SK-N-SH (cell line): ENCODE results near the gene ORC4. TPM values are rescaled to one million over a fixed set of nuclear protein-coding genes. Genes with fewer than 3 reads are reported as not detected.

ENCODE experiments used
- CTCF ChIA-PET: fragments of 300-600, 350-600 bp; formaldehyde crosslinking; extraction: SDS; loops from one replicate; lab custom pipeline; 2021; lab: Yijun Ruan, JAX
- POLR2A ChIA-PET: fragments of 350-600 bp; sonication (Branson Sonifier 250); formaldehyde crosslinking; extraction: SDS; loops from one replicate; lab custom pipeline; 2020; ENCODE audit warnings: antibody characterized with exemption, inconsistent platforms; lab: Yijun Ruan, JAX
- DNase-seq: peaks from one replicate; pipeline ENCODE4 v3.0.0; 2012
- H2AFZ ChIP-seq: fragments of 200-600 bp; sonication (generic); 2 replicates; pipeline ENCODE4 v1.8.1; 2016; ENCODE audit warnings: antibody characterized with exemption, mild to moderate bottlenecking, low read depth
- H3F3A ChIP-seq: fragments of 200-600 bp; sonication (generic); replicated peaks from 2 replicates; pipeline ENCODE3; 2016; ENCODE audit warnings: antibody characterized with exemption, mild to moderate bottlenecking; ENCODE audit not compliant: insufficient read depth
- H3K27ac ChIP-seq, 2 experiments: fragments of 200-500 bp in 1 of 2; fragments of 200-600 bp in 1 of 2; sonication (Bioruptor generic) in 1 of 2; sonication (generic), shearing (Covaris generic) in 1 of 2; 2 replicates each; pipeline versions ENCODE4 v1.5.1 to v1.6.1; 2014 to 2016; ENCODE audit warnings: low read depth in 2 of 2, inconsistent platforms in 1 of 2, low read length in 1 of 2, mild to moderate bottlenecking in 1 of 2, mixed read lengths in 1 of 2
- H3K27me3 ChIP-seq: fragments of 200-600 bp; sonication (generic), shearing (Covaris generic); 2 replicates; pipeline ENCODE4 v1.6.1; 2016; ENCODE audit warnings: mixed run types; ENCODE audit not compliant: insufficient read depth
- H3K36me3 ChIP-seq, 2 experiments: fragments of 200-500 bp in 1 of 2; fragments of 200-600 bp in 1 of 2; sonication (Bioruptor generic) in 1 of 2; sonication (generic) in 1 of 2; replicated peaks in 1 of 2; 2 replicates each; pipeline versions ENCODE3 to v1.5.1; 2014 to 2016; ENCODE audit warnings: low read length in 1 of 2, mild to moderate bottlenecking in 1 of 2; ENCODE audit not compliant: insufficient read depth in 2 of 2, control insufficient read depth in 1 of 2
- H3K4me1 ChIP-seq, 2 experiments: fragments of 200-500 bp in 1 of 2; fragments of 200-600 bp in 1 of 2; sonication (Bioruptor generic) in 1 of 2; sonication (generic), shearing (Covaris generic) in 1 of 2; 2 replicates each; pipeline versions ENCODE4 v1.5.1 to v1.6.1; 2014 to 2016; ENCODE audit warnings: low read depth in 1 of 2, low read length in 1 of 2, mixed run types in 1 of 2; ENCODE audit not compliant: insufficient read depth in 2 of 2, control insufficient read depth in 1 of 2
- H3K4me2 ChIP-seq: fragments of 200-600 bp; sonication (generic), shearing (Covaris generic); 2 replicates; pipeline ENCODE4 v1.6.1; 2017; ENCODE audit warnings: mixed run types
- H3K4me3 ChIP-seq, 2 experiments: fragments of 200-500 bp in 1 of 2; fragments of 200-600 bp in 1 of 2; sonication (Bioruptor generic) in 1 of 2; sonication (generic), shearing (Covaris generic) in 1 of 2; 2 replicates each; pipeline versions ENCODE4 v1.5.1 to v1.8.1; 2014 to 2016; ENCODE audit warnings: low read depth in 2 of 2, inconsistent platforms in 1 of 2, low read length in 1 of 2, mild to moderate bottlenecking in 1 of 2, mixed read lengths in 1 of 2, moderate library complexity in 1 of 2
- H3K79me2 ChIP-seq: fragments of 200-600 bp; sonication (generic); 2 replicates; pipeline ENCODE4 v1.8.1; 2017; ENCODE audit warnings: mild to moderate bottlenecking; ENCODE audit not compliant: insufficient read depth
- H3K9ac ChIP-seq: fragments of 200-600 bp; sonication (generic); 2 replicates; pipeline ENCODE4 v1.6.1; 2017; ENCODE audit warnings: mixed run types
- H3K9me2 ChIP-seq: fragments of 200-600 bp; sonication (generic); 2 replicates; pipeline ENCODE4 v1.6.1; 2017; ENCODE audit warnings: mixed run types
- H3K9me3 ChIP-seq: fragments of 200-600 bp; sonication (generic); 2 replicates; pipeline ENCODE4 v1.6.1; 2017; ENCODE audit warnings: mixed run types, mild to moderate bottlenecking, moderate library complexity
- H4K20me1 ChIP-seq: fragments of 200-600 bp; sonication (generic); 2 replicates; pipeline ENCODE4 v1.6.1; 2017; ENCODE audit warnings: mild to moderate bottlenecking, mixed run types; ENCODE audit not compliant: insufficient read depth
- CHD2 ChIP-seq: fragments of 150-350 bp; IDR thresholded peaks from 2 replicates; pipeline ENCODE4 v1.6.1; 2018; ENCODE audit warnings: low read length; ENCODE audit not compliant: partially characterized antibody
- ELF1 ChIP-seq: IDR thresholded peaks from 2 replicates; pipeline ENCODE4 v1.4.0; 2012
- EP300 ChIP-seq, 2 experiments: IDR thresholded peaks; 2 replicates each; pipeline versions ENCODE4 v1.4.0 to v1.6.1; 2012; ENCODE audit warnings: borderline replicate concordance in 1 of 2, low read depth in 1 of 2, low read length in 1 of 2
- FOXM1 ChIP-seq: IDR thresholded peaks from 2 replicates; pipeline ENCODE4 v1.4.0; 2012; ENCODE audit warnings: low read depth, mild to moderate bottlenecking
- GATA2 ChIP-seq: sonication (generic); formaldehyde crosslinking; IDR thresholded peaks from 2 replicates; pipeline ENCODE4 v1.5.0; 2020; ENCODE audit warnings: mild to moderate bottlenecking, missing genetic modification reagents
- JUND ChIP-seq: IDR thresholded peaks from 2 replicates; pipeline ENCODE4 v1.4.0; 2012
- MXI1 ChIP-seq: IDR thresholded peaks from 2 replicates; pipeline ENCODE4 v1.6.1; 2012; ENCODE audit warnings: mild to moderate bottlenecking, low read depth, low read length, improper control_type of control experiment
- NFIC ChIP-seq: IDR thresholded peaks from 2 replicates; pipeline ENCODE4 v1.4.0; 2012; ENCODE audit warnings: borderline replicate concordance
- RCOR1 ChIP-seq: fragments of 150-350 bp; IDR thresholded peaks from 2 replicates; pipeline ENCODE4 v1.6.1; 2017; ENCODE audit warnings: antibody characterized with exemption, low read length
- RFX5 ChIP-seq: IDR thresholded peaks from 2 replicates; pipeline ENCODE4 v1.6.1; 2012; ENCODE audit warnings: mild to moderate bottlenecking, improper control_type of control experiment, low read length
- TCF12 ChIP-seq: IDR thresholded peaks from 2 replicates; pipeline ENCODE4 v1.4.0; 2012
- WGBS: methylation state at CpG from one replicate; pipeline ENCODE4 v1.1.6; 2017; ENCODE audit warnings: low lambda C conversion rate; 5-methylcytosine and 5-hydroxymethylcytosine counted together
- polyA plus RNA-seq, 3 experiments: library from polyadenylated mRNA; depleted of rRNA; stranded (reverse); fragments of >200 nt; gene quantifications; 2 replicates each; pipeline ENCODE4 v1.2.3, GENCODE V29; 2012
- TF ChIP-seq, protein P1 (sequence below): fragments of 150-350 bp; IDR thresholded peaks from 2 replicates; pipeline ENCODE4 v1.6.1; 2017; ENCODE audit warnings: antibody characterized with exemption, low read length, low read depth, borderline replicate concordance
- TF ChIP-seq, protein P2 (sequence below): IDR thresholded peaks from 2 replicates; pipeline ENCODE4; 2012
- TF ChIP-seq, protein P3 (sequence below): IDR thresholded peaks from 2 replicates; pipeline ENCODE4 v1.4.0; 2012; ENCODE audit warnings: low read depth, borderline replicate concordance
- TF ChIP-seq, protein P4 (sequence below): IDR thresholded peaks from 2 replicates; pipeline ENCODE4 v1.4.0; 2012; ENCODE audit warnings: low read depth, borderline replicate concordance

The ORC4 gene
- polyA plus RNA-seq, 1 of the 3 experiments (the other 2 are of a cell fraction), result 15.2 TPM

DNA sequence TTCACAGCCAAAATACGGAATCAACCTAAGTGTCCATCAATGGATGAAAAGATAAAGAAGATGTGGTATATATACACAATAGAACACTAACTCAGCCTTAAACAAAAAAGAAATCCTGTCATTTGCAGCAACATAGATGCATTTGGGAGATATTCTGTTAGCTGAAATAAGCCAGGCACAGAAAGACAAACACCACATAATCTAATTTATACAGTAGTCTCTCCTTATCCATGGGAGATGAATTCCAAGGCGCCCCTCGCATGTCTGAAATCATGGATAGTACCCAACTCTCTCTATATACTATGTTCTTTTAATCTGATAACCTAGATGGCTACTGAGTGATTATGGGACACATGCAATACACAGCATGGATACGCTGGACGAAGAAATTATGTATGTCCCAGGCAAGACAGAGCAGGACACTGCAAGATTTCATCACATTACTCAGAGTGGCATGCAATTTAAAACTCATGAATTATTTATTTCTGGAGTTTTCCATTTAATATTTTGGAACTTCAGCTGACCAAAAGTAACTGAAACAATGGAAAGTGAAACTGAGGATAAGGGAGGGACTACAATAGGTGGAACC, 39.5 kb downstream of the ORC4 start:
- DNase-seq, result peak; percentile 10
- CTCF ChIA-PET, result interaction anchor here (0.8 to 2.3 kb wide), 3 partner anchors 8 to 529 kb away, joined by 3 to 6 read pairs (median 4); partner anchors contain the start of genes MBD5 and ORC4
- H3K9ac ChIP-seq, result no peak overlapping the region

More for the DNA sequence above, 39.5 kb downstream of the ORC4 start:
- Histone ChIP-seq H3K4me2 (0 out of 2 replicates have a peak overlapping the region, but pooled peaks have one; percentile 14), H3K79me2 (peaks cover 57% of the 10 kb centered on the region), H3K27ac (peak overlapping the region in 1 of 2 experiments; percentile 43; a peak in 2 of 4 replicates), H2AFZ (no peak overlapping the region), H3K4me3 (peak overlapping the region in 1 of 2 experiments; percentile 19; a peak in 1 of 4 replicates), H3F3A (no peaks in the 10 kb centered on the region), H3K27me3 (no peaks in the 10 kb centered on the region), H3K4me1 (peaks cover 5 to 7% of the 10 kb centered on the region in 2 experiments; a peak in 3 of 4 replicates), H3K36me3 (peaks cover 2 to 4% of the 10 kb centered on the region in 2 experiments), H3K9me3 (peaks cover 5% of the 10 kb centered on the region; the same call in 1 of the 2 replicates), H4K20me1 (no peaks in the 10 kb centered on the region), H3K9me2 (no peaks in the 10 kb centered on the region)
- WGBS, result 46% methylated on average over 5 of the region's 5 CpGs
- TF ChIP-seq FOXM1 (no peak), MXI1 (no peak), CHD2 (no peak), JUND (no peak), RCOR1 (no peak), GATA2 (CRISPR knock-in tag) (peak; percentile 74), TCF12 (peak; percentile 46), RFX5 (no peak), EP300 (IDR thresholded peaks at IDR 0.05; ENCODE audit: borderline replicate concordance in 1 of 2, low read depth in 1 of 2, low read length in 1 of 2) (peak in 1 of 2 experiments; percentile 47; a peak in 1 of 4 replicates), NFIC (no peak), ELF1 (no peak)
- TF ChIP-seq, protein P1, sequence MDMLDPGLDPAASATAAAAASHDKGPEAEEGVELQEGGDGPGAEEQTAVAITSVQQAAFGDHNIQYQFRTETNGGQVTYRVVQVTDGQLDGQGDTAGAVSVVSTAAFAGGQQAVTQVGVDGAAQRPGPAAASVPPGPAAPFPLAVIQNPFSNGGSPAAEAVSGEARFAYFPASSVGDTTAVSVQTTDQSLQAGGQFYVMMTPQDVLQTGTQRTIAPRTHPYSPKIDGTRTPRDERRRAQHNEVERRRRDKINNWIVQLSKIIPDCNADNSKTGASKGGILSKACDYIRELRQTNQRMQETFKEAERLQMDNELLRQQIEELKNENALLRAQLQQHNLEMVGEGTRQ, result no peak
- TF ChIP-seq, protein P2, sequence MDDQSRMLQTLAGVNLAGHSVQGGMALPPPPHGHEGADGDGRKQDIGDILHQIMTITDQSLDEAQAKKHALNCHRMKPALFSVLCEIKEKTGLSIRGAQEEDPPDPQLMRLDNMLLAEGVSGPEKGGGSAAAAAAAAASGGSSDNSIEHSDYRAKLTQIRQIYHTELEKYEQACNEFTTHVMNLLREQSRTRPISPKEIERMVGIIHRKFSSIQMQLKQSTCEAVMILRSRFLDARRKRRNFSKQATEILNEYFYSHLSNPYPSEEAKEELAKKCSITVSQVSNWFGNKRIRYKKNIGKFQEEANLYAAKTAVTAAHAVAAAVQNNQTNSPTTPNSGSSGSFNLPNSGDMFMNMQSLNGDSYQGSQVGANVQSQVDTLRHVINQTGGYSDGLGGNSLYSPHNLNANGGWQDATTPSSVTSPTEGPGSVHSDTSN, result 0 out of 2 replicates have a peak, but pooled peaks have one; percentile 30
- TF ChIP-seq, protein P3, sequence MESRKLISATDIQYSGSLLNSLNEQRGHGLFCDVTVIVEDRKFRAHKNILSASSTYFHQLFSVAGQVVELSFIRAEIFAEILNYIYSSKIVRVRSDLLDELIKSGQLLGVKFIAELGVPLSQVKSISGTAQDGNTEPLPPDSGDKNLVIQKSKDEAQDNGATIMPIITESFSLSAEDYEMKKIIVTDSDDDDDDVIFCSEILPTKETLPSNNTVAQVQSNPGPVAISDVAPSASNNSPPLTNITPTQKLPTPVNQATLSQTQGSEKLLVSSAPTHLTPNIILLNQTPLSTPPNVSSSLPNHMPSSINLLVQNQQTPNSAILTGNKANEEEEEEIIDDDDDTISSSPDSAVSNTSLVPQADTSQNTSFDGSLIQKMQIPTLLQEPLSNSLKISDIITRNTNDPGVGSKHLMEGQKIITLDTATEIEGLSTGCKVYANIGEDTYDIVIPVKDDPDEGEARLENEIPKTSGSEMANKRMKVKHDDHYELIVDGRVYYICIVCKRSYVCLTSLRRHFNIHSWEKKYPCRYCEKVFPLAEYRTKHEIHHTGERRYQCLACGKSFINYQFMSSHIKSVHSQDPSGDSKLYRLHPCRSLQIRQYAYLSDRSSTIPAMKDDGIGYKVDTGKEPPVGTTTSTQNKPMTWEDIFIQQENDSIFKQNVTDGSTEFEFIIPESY, result no peak
- TF ChIP-seq, protein P4, sequence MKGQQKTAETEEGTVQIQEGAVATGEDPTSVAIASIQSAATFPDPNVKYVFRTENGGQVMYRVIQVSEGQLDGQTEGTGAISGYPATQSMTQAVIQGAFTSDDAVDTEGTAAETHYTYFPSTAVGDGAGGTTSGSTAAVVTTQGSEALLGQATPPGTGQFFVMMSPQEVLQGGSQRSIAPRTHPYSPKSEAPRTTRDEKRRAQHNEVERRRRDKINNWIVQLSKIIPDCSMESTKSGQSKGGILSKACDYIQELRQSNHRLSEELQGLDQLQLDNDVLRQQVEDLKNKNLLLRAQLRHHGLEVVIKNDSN, result no peak
- POLR2A ChIA-PET, result no interaction called here
